Measurements from ENCODE around the gene USP33.

DNA sequence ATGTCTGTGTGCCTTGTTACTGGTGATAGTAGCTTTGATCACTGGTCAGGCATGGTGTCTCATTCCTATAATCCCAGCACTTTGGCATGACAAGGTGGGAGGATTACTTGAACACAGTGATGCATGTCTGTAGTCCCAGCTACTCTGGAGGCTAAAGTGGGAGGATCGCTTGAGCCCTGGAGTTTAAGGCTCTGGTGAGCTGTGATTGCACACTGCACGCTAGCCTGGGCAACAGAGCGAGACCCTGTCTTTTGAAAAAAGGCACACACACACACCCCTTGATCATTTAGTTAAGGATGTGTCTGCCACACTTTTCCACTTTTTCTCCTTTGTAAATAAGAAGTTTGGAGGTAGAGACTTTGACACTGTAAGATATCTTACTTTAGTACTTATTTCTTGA lies 34.9 kb upstream of the USP33 start:
- TF ChIP-seq CTCF (IDR thresholded peaks at IDR 0.05 in 4 of 5, conservative IDR thresholded peaks at IDR 0.05 in 1 of 5) (no peak), POLR2A (IDR thresholded peaks at IDR 0.05) (no peak)
